Mesothelial cell of epicardium (in vitro differentiated cells): ENCODE data around the gene SAMD1. TPM values are rescaled to one million over a fixed set of nuclear protein-coding genes. Genes with fewer than 3 reads are reported as not detected.

Experiments used
- DNase-seq, 2 experiments: peaks; one replicate each; pipeline ENCODE4 v3.0.0; 2021; ENCODE audit warnings: low spot score in 2 of 2; ENCODE audit not compliant: unreplicated experiment in 2 of 2
- H3K27ac Mint-ChIP-seq: 2 replicates; pipeline ENCODE4 v1.8.0; 2021; ENCODE audit warnings: mixed read lengths
- H3K27me3 Mint-ChIP-seq: 2 replicates; pipeline ENCODE4 v1.8.0; 2021; ENCODE audit warnings: low read depth, mixed read lengths
- H3K36me3 Mint-ChIP-seq: 2 replicates; pipeline ENCODE4 v1.8.0; 2021; ENCODE audit warnings: mixed read lengths
- H3K4me1 Mint-ChIP-seq: 2 replicates; pipeline ENCODE4 v1.8.0; 2021; ENCODE audit warnings: mixed read lengths
- H3K4me3 Mint-ChIP-seq: 2 replicates; pipeline ENCODE4 v1.8.0; 2021; ENCODE audit warnings: mild to moderate bottlenecking, moderate library complexity, mixed read lengths
- H3K9me3 Mint-ChIP-seq: 2 replicates; pipeline ENCODE4 v1.8.0; 2021; ENCODE audit warnings: mixed read lengths
- total RNA-seq: library from RNA; stranded (reverse); gene quantifications from 3 replicates; pipeline ENCODE4 v1.2.1, GENCODE V29; 2021
- TF ChIP-seq, protein P1 (sequence below): fragments of 200-600 bp; sonication (generic); IDR thresholded peaks from one replicate; pipeline ENCODE4 v1.5.0; 2021; ENCODE audit warnings: antibody characterized with exemption; ENCODE audit not compliant: unreplicated experiment

Gene SAMD1
- total RNA-seq, 1 donor from 2014 or later = 74.0 TPM

DNA sequence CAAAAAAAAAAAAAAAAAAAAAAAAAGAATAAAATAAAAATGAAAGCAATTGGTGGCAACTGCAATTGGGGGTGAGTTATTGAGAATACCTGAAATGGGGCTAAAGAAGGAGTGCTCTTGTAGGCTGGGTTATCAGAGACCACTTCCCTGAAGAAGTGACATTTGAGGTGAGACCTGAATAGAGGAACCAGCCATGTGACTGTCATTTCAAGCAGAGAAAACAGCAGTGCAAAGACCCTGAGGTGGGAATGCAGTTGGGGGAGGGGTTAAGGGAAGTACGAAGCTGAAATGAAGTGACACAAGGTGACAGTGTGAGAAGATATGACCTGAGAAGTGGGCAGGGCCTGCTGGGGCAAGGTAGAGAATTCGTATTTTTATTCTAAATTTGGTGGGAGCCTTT lies 24.4 kb downstream of the SAMD1 start:
- Mint-ChIP-seq H3K9me3 (no peaks in the 10 kb centered on the region), H3K4me1 (peaks cover 10% of the 10 kb centered on the region), H3K27ac (no peak overlapping the region), H3K4me3 (no peak overlapping the region), H3K27me3 (peaks cover 2% of the 10 kb centered on the region), H3K36me3 (no peaks in the 10 kb centered on the region)
- no peak for DNase-seq
- TF ChIP-seq, protein P1, sequence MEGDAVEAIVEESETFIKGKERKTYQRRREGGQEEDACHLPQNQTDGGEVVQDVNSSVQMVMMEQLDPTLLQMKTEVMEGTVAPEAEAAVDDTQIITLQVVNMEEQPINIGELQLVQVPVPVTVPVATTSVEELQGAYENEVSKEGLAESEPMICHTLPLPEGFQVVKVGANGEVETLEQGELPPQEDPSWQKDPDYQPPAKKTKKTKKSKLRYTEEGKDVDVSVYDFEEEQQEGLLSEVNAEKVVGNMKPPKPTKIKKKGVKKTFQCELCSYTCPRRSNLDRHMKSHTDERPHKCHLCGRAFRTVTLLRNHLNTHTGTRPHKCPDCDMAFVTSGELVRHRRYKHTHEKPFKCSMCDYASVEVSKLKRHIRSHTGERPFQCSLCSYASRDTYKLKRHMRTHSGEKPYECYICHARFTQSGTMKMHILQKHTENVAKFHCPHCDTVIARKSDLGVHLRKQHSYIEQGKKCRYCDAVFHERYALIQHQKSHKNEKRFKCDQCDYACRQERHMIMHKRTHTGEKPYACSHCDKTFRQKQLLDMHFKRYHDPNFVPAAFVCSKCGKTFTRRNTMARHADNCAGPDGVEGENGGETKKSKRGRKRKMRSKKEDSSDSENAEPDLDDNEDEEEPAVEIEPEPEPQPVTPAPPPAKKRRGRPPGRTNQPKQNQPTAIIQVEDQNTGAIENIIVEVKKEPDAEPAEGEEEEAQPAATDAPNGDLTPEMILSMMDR = no peak

DNA sequence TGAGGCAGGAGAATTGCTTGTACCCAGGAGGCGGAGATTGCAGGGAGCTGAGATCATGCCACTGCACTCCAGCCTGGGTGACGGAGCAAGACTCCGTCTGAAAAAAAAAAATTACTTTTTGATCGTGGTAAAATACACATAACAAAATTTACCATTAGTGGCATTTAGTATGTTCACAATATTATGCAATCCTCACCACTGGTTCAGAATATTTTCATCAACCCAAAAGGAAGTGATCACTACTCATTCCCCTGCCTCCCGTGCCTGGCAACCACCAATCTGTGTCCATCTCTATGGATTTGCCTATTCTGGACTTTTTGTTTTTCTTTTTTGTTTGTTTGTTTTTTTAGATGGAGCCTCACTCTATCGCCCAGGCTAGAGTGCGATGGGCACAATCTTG lies 27.4 kb downstream of the SAMD1 start:
- Mint-ChIP-seq H3K36me3 (no peaks in the 10 kb centered on the region), H3K4me3 (no peak overlapping the region), H3K27ac (no peak overlapping the region), H3K4me1 (peaks cover 7% of the 10 kb centered on the region), H3K27me3 (peaks cover 22% of the 10 kb centered on the region), H3K9me3 (no peaks in the 10 kb centered on the region)
- TF ChIP-seq, protein P1 = no peak
- no peak for DNase-seq

DNA sequence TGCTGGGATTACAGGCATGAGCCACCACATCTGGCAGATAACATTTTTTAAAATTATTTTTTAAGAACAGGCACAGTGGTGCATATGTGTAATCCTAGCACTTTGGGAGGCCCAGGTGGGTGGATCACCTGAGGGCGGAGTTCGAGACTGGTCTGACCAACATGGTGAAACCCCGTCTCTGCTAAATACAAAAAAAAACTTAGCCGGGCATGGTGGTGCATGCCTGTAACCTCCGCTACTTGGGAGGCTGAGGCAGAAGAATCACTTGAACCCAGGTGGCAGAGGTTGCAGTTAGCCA lies 28.0 kb downstream of the SAMD1 start:
- H3K4me3 Mint-ChIP-seq = no peak overlapping the region
- no peaks in the 10 kb centered on the region for H3K36me3 Mint-ChIP-seq
- no peaks in the 10 kb centered on the region for H3K9me3 Mint-ChIP-seq
- peaks cover 28% of the 10 kb centered on the region for H3K27me3 Mint-ChIP-seq
- DNase-seq = no peak
- H3K27ac Mint-ChIP-seq = no peak overlapping the region
- H3K4me1 Mint-ChIP-seq = peaks cover 10% of the 10 kb centered on the region
- TF ChIP-seq, protein P1 = no peak

DNA sequence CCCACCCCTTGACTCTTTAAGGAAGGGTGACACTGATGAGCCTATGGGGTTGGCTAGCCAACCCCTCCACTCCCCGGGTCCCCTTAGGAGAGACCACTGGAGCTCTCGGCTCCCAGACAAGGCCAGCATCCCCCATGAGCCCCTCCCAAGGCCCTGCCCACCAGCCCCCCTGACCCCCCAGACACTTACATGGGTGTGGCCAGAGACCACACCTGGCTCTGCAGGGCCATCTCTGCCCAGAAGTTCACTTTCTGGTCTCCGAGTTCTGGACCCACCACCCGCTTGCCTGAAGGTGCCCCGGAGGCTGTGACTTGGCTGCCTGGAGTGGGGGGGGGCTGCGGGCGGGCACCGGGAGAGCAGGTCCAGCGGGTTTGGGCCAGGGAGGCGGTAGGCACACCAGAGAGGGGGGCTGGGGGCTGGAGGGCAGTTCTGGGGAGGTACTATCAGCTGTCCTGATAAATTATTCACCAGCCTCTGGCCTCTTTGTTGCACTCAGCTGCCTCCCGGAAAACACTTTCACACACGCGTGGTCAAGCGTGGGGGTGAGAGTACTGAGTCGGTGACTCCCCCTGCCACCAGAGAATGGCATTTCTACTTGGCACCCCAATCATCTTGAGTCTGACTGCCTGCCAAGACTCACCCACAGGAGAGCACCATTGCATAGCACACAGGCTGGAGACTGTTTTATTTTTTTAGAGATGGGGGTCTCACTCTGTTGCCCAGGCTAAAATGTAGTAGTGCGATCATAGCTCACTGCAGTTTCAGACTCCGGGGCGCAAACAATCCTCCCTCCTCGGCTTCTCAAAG lies 28.6 kb downstream of the SAMD1 start, which contains the start of gene PALM3:
Gene PALM3, minus strand, starts transcription at position 326 of the 807 bp plus-strand sequence. Its CDS starts 96 bp downstream, at position 230.
- H3K4me3 Mint-ChIP-seq = no peak within 1 kb of the TSS
- no peak for DNase-seq
- peaks cover 30% of the 10 kb centered on the region for H3K27me3 Mint-ChIP-seq
- H3K4me1 Mint-ChIP-seq = peaks cover 10% of the 10 kb centered on the region
- no peak within 1 kb of the TSS for H3K27ac Mint-ChIP-seq
- no peaks in the 10 kb centered on the region for H3K36me3 Mint-ChIP-seq
- TF ChIP-seq, protein P1 = no peak
- H3K9me3 Mint-ChIP-seq = no peaks in the 10 kb centered on the region

DNA sequence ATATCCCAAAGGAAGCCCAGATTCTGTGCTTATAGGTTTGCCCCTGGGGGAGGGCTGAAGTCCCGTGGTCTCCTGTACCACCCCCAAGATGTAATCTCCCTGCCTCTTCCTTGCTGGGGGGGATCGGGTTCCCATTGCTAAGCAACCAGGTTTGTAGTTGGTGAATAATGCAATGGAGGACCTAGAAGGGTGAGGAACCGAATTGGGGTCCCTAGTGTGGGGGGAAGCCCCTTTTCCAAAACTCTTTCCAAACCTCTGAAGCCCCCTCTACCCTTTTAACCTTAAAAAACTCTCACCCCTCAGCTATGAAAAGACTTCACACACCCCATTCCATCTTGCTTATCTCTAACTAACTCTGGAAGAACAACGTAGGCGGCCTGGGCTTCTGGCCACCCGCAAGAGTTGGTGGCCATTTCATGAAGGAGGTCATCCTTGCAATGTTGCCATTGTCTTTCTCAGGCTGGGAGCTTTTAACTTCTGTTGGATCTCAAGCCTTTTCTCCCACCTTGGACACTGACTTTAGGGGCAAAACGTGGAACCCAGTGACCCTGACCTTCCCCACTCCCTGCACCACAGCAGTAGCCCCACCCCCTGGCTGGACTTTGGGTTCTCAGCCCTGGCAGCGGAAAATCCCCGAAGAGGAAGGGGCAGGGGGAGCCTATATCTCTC lies 29.3 kb downstream of the SAMD1 start:
- Mint-ChIP-seq H3K4me1 (peaks cover 10% of the 10 kb centered on the region), H3K4me3 (no peak overlapping the region), H3K36me3 (no peaks in the 10 kb centered on the region), H3K27ac (no peak overlapping the region), H3K27me3 (peaks cover 38% of the 10 kb centered on the region), H3K9me3 (no peaks in the 10 kb centered on the region)
- TF ChIP-seq, protein P1 = no peak
- no peak for DNase-seq
